ENCODE measurements around the gene SCG2.

Gene SCG2

GRCh38 chr2:223601932-223602666, at the start of gene SCG2:
TSS of gene SCG2 (minus strand) at chr2:223602361. CDS start at chr2:223599282, 3,079 bp downstream.
- DNase-seq: peak; percentile 87

- no peak for DNase-seq
Measured at GRCh38 chr2:223649554-223650533, 47.7 kb upstream of the SCG2 start.

GRCh38 chr2:223648755-223649154, 46.6 kb upstream of the SCG2 start:
- DNase-seq: peak; percentile 63

GRCh38 chr2:223647258-223647952, 45.2 kb upstream of the SCG2 start:
- no peak for DNase-seq

- DNase-seq: no peak
Measured at GRCh38 chr2:223644136-223644535, 42.0 kb upstream of the SCG2 start.

GRCh38 chr2:223643309-223643708, 41.1 kb upstream of the SCG2 start:
- DNase-seq: no peak

- DNase-seq: no peak
Measured at GRCh38 chr2:223642506-223642905, 40.3 kb upstream of the SCG2 start.

- DNase-seq: no peak
Measured at GRCh38 chr2:223641082-223641481, 38.9 kb upstream of the SCG2 start.

- no peak for DNase-seq
Measured at GRCh38 chr2:223635080-223635479, 32.9 kb upstream of the SCG2 start.

GRCh38 chr2:223634238-223634637, 32.1 kb upstream of the SCG2 start:
- no peak for DNase-seq

GRCh38 chr2:223633656-223634055, 31.5 kb upstream of the SCG2 start:
- DNase-seq: no peak

GRCh38 chr2:223632826-223633225, 30.7 kb upstream of the SCG2 start:
- no peak for DNase-seq

- peak; percentile 68 for DNase-seq
Measured at GRCh38 chr2:223626716-223627115, 24.6 kb upstream of the SCG2 start.

GRCh38 chr2:223625652-223626051, 23.5 kb upstream of the SCG2 start:
- no peak for DNase-seq

- DNase-seq: peak; percentile 61
Measured at GRCh38 chr2:223621901-223622300, 19.7 kb upstream of the SCG2 start.

- DNase-seq: peak; percentile 83
Measured at GRCh38 chr2:223619486-223620129, 17.4 kb upstream of the SCG2 start.

- peak; percentile 65 for DNase-seq
Measured at GRCh38 chr2:223618172-223619035, 16.2 kb upstream of the SCG2 start.

GRCh38 chr2:223614534-223614933, 12.4 kb upstream of the SCG2 start:
- no peak for DNase-seq

GRCh38 chr2:223613017-223613950, 11.1 kb upstream of the SCG2 start:
- DNase-seq: peak; percentile 98

- DNase-seq: no peak
Measured at GRCh38 chr2:223612501-223612900, 10.3 kb upstream of the SCG2 start.

GRCh38 chr2:223611061-223611460, 8.9 kb upstream of the SCG2 start:
- DNase-seq: no peak
